Measurements from ENCODE around the gene SGCD.

- TF ChIP-seq CTCF (IDR thresholded peaks at IDR 0.05) (no peak), POLR2A (IDR thresholded peaks at IDR 0.05) (no peak)
Observed at GRCh38 chr5:156396830-156397081, 69.8 kb downstream of the SGCD start.
